PFSK-1 (cell line): ENCODE measurements around the gene AKAP8L.

Source experiments
- FOXP2 ChIP-seq: optimal IDR thresholded peaks from 2 replicates; pipeline ENCODE3; 2011; ENCODE audit warnings: borderline replicate concordance, control low read depth, inconsistent platforms; ENCODE audit not compliant: insufficient read depth; ENCODE audit errors: extremely low read length, extremely low read depth
- POLR2AphosphoS5 ChIP-seq: IDR thresholded peaks from 2 replicates; pipeline ENCODE4 v1.6.1; 2012; ENCODE audit warnings: low read depth, mild to moderate bottlenecking, control low read depth, low read length, moderate library complexity
- SIN3A ChIP-seq: IDR thresholded peaks from 2 replicates; pipeline ENCODE4 v1.6.1; 2012; ENCODE audit warnings: mild to moderate bottlenecking, low read length, moderate library complexity, borderline replicate concordance; ENCODE audit not compliant: insufficient read depth
- TAF1 ChIP-seq: IDR thresholded peaks from 2 replicates; pipeline ENCODE4 v1.6.1; 2012; ENCODE audit warnings: low read length, control low read depth, borderline replicate concordance; ENCODE audit not compliant: insufficient read depth
- TF ChIP-seq, protein P1 (sequence below), 2 experiments: IDR thresholded peaks; 2 replicates each; pipeline versions ENCODE4 v1.6.1 to v1.8.0; 2011 to 2012; ENCODE audit warnings: low read depth in 2 of 2, low read length in 2 of 2, control low read depth in 1 of 2, inconsistent platforms in 1 of 2, mild to moderate bottlenecking in 1 of 2, moderate library complexity in 1 of 2; ENCODE audit not compliant: insufficient read depth in 1 of 2

Gene AKAP8L

DNA sequence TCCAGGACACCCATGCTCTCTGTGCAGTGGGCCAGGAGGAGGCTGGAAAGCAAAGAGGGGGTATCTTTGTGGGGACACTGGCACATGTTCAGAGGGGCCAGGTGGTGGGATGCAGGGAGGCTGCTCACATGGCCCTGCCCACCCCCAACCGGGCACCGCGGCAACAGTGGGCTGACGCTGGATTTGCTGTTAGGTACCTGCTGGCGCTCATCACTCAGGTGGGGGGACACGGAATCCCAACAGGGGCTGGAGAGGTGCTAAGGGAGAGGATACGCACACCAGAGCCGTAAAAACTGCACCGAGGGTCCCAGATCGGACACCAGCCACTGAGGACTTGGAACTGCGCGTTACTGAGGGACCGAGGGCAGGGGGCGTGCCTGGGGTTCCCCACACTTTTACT is 19.2 kb downstream of the AKAP8L start:
- TF ChIP-seq, protein P1, sequence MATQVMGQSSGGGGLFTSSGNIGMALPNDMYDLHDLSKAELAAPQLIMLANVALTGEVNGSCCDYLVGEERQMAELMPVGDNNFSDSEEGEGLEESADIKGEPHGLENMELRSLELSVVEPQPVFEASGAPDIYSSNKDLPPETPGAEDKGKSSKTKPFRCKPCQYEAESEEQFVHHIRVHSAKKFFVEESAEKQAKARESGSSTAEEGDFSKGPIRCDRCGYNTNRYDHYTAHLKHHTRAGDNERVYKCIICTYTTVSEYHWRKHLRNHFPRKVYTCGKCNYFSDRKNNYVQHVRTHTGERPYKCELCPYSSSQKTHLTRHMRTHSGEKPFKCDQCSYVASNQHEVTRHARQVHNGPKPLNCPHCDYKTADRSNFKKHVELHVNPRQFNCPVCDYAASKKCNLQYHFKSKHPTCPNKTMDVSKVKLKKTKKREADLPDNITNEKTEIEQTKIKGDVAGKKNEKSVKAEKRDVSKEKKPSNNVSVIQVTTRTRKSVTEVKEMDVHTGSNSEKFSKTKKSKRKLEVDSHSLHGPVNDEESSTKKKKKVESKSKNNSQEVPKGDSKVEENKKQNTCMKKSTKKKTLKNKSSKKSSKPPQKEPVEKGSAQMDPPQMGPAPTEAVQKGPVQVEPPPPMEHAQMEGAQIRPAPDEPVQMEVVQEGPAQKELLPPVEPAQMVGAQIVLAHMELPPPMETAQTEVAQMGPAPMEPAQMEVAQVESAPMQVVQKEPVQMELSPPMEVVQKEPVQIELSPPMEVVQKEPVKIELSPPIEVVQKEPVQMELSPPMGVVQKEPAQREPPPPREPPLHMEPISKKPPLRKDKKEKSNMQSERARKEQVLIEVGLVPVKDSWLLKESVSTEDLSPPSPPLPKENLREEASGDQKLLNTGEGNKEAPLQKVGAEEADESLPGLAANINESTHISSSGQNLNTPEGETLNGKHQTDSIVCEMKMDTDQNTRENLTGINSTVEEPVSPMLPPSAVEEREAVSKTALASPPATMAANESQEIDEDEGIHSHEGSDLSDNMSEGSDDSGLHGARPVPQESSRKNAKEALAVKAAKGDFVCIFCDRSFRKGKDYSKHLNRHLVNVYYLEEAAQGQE (IDR thresholded peaks at IDR 0.05; ENCODE audit: insufficient read depth in 1 of 2, low read depth in 2 of 2, low read length in 2 of 2) = no peak
- TF ChIP-seq TAF1 (no peak), POLR2AphosphoS5 (no peak), SIN3A (no peak), FOXP2 (no peak)

DNA sequence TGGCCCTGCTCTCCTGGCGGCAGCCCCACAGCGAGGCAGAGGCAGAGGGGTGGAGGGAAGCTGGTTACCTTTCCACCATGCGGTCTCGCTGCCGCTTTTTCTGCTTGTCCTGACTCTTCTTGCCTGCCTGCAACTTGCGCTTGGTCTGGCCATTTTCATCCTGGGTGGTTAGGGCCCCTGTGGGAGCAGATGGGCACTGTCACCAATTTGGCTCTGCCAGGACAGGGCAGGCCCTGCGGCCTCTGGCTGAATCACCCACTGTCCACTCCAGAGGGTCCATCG is 19.6 kb downstream of the AKAP8L start:
- TF ChIP-seq TAF1 (no peak), FOXP2 (no peak), POLR2AphosphoS5 (no peak), SIN3A (no peak)
- TF ChIP-seq, protein P1 (IDR thresholded peaks at IDR 0.05; ENCODE audit: insufficient read depth in 1 of 2, low read depth in 2 of 2, low read length in 2 of 2) = no peak

DNA sequence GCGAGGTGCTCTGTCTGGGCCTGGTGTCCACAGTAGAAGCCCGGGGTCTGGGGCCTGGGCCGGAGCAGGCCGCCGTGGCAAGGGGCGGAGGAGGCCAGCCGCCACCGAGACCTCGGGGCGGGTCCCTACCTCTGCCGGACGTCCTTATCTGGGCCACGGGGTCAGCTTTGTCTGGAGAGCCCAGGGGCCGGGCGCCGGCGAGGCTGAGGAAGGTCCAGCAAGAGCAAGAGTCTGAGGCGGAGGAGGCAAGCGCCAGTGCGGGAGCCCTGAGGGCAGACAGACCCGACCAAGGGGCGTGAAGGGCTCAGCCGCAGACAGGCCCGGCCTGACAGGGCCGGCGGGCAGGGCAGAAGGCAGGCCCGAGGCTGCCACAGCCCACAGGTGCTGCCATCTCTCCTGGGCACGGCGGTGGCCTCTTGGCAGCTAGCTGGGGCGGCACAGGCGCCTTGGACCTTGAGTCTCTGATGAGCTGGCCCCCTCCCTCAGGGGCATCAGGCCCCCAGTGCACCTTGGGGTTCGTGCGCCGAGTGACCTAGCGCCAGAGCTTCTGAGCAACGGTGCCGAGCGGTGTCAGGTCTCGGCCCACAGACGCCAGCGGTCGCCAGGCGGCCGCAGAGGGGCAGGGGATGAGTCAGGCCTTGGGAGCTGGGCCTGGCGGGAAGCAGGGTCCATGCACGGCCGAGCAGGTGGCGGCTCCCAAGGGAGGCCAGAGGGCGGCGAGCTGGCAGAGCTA is 20.1 kb downstream of the AKAP8L start:
- TF ChIP-seq TAF1 (no peak), FOXP2 (no peak), SIN3A (no peak), POLR2AphosphoS5 (no peak)
- TF ChIP-seq, protein P1 (IDR thresholded peaks at IDR 0.05; ENCODE audit: insufficient read depth in 1 of 2, low read depth in 2 of 2, low read length in 2 of 2) = no peak

DNA sequence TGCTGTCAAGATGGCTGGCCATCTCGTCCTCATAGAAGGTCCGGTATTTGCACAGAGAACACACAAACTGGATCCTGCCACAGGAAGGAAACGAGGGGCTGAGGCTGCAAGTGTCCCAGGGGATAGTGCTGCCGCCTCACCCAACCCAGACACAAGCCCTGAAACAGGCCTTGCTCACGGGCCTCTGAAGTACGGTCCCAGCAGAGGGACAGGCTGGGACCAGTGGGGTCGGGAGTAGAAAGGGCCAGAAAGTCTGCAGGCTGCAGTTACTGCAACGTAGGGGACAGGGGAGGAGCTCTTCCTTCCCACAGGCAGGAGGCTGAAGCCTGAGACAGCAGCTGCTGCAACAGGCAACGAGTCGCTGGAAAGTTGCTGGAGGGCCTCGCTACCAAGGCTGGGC is 21.0 kb downstream of the AKAP8L start:
- TF ChIP-seq, protein P1 (IDR thresholded peaks at IDR 0.05; ENCODE audit: insufficient read depth in 1 of 2, low read depth in 2 of 2, low read length in 2 of 2) = no peak
- TF ChIP-seq POLR2AphosphoS5 = no peak
- no peak for TF ChIP-seq TAF1
- no peak for TF ChIP-seq FOXP2
- TF ChIP-seq SIN3A = no peak

DNA sequence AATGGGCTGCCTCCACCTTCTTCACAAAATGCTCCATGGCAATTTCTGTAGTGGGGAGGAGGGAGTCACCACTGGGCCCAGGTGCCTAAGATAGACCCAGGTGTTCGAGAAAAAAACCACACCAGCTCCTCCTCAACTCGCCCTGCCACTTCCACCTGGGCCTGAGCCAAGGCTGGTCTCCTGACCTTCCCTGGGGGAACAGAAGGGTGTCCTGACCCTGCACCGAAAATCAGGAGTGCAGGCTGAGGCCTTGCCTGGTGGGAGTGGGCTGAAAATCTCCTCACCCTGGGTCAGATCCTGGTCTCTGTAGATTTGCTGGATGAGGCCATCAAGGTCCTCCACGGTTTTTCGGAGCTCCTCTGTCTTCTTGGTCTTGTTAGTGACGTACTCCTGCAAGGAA is 21.6 kb downstream of the AKAP8L start:
- TF ChIP-seq SIN3A = no peak
- no peak for TF ChIP-seq POLR2AphosphoS5
- no peak for TF ChIP-seq FOXP2
- TF ChIP-seq TAF1 = no peak
- TF ChIP-seq, protein P1 (IDR thresholded peaks at IDR 0.05; ENCODE audit: insufficient read depth in 1 of 2, low read depth in 2 of 2, low read length in 2 of 2) = no peak
